NCI-H1436 (cell line): Measurements from ENCODE around the gene GAL.

Experiments
- DNase-seq: peaks from one replicate; lab custom pipeline; 2025; lab: John Stamatoyannopoulos, UW

Gene GAL

DNA sequence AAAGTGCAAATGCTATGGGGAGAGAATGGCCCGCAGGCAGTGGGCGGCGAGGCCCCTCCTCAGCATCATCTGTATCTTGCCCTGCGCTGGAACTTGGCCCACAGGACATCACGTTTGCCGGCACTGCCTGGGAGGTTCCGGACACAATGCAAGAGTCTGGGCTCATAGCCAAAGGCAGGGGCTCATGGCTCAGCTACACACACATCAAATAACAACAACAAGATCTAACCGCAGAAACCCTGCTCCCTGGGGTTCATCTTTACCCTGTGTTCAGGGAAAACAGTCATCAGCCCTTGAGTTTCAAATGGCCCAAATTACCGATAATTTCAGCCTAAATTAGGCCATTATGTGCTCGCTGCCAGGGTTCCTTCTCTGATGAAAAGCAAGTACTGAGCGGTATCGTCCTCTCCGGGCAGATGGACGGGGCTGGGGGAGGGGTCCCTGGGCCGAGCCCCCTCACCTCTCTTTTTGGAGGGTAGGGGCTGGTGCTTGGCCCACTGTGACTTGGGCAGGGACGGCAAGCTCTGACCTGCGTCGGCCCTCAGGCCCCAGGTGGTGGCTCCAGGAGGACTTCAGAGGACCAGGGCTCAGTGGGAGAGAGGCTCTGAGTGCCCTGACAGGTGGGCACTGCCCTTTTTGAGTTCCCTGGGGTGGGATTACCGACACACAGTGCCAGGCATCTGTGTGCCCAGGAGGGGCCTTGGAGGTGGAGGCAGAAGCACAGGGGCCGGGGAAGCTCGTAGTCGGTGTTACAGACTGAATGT is 25.0 kb upstream of the GAL start:
- peak; percentile 95 for DNase-seq

DNA sequence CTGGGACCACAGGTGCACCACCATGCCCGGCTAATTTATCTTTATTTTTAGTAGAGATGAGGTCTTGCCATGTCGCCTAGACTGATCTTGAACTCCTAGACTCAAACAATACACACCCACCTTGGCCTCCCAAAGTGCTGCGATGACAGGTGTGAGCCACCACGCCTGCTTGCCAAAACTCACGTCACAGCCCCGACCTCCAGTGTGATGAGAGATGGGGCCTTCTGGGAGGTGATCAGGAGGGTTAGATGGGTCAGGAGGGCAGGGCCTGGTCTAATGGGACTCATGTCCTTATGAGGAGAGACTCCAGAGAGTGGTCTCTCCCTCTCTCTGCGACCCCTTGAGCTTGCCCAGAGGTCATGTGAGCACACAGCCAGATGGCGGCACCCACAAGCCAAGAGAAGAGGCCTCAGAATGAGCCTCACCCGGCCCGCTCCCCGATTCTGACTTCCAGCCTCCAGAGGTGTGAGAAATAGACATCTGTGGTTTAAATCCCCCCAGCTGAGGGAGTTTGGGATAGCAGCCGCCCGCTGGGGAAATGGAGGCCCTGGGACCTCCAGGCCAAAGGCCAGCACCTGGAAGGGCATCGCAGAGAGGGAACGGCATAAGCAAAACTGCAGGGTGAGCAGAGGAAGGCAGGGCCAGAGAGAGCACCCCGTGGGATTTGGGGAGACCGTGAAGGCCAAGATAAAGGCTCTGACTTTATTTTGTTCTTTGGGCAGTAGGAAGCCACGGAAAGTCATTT is 24.1 kb upstream of the GAL start:
- no peak for DNase-seq

DNA sequence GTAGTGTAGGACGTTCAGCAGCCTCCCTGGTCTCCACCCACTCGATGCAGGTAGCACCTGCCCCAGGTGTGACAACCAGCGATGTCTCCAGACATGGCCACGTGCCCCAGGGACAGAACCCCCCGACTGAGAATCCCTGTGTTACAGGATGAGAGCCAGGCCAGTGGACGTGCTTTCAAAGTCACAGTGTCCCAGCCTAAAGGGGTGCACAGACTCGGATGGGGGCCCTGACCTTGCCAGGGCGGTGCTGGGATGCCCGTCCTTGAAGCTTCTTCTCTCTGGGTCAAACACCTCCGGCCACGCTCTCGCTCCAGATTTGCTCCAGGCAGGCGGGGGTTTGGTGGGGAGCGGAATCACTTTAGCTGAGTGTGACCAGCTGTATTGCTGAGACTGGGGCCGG is 23.3 kb upstream of the GAL start:
- no peak for DNase-seq

DNA sequence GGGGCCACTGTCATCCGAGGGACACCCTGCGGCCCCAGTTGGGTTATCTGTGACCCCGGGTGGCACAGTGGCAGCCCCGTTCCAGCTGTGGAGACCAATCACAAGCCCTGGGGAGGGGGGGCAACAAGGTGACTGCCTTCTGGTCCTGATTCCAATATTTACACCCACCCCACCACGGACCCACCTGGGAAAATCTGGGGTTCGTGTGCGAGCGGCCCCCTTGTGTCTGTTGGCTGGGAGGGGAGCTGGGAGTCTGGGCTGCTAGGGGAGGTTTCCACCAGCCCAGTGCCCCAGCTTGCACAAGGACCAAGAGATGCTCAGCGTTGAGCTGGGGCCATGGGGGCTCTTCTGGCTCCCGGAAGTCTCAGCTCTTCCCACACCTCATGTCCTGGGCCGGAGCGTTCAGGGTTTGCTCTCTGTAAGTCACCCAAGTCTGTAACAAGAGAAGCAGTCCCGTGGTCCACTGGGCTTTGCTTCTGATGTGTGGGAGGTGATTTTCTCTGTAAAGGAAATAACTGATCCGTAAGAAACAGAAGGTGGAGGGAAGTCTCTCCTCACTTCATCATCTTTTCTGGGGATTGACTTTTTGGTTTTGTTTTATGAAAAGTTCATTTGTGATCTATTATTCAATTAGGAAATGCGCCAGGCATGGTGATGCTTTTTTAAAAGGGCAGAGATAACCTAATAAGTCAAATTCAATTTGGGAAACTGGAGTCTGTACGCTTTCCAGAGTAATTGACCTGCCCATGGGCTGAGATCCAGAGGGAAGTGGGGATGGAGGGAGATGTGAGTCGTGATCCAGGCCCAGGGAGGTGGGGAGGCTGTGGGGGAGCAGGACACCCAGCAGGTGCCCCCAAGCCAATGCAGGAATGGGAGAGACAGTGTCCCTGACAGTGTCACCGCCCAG is 22.4 kb upstream of the GAL start:
- no peak for DNase-seq

DNA sequence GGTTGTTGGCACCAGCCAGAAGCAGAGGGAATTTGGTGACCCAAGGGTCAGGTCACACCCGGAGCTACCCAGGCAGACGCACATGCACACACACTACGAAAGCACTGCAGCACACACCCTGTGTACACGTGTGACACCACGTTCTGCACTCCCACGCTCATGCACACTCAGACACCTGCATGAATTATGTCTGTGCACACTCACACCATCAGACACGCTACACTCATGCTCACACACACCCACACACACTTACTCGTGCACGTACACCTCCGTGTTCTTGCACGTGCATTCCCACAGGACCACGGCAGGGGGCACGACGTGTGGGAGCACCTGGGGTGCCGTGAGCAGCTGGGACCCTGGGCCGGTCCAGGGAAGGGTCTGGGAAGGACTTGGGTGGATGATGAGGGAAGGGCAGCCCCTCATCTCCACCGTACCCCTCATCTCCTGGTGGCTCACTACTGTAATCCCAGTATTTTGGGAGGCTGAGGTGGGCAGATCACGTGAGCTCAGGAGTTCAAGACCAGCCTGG is 20.8 kb upstream of the GAL start:
- DNase-seq: no peak

DNA sequence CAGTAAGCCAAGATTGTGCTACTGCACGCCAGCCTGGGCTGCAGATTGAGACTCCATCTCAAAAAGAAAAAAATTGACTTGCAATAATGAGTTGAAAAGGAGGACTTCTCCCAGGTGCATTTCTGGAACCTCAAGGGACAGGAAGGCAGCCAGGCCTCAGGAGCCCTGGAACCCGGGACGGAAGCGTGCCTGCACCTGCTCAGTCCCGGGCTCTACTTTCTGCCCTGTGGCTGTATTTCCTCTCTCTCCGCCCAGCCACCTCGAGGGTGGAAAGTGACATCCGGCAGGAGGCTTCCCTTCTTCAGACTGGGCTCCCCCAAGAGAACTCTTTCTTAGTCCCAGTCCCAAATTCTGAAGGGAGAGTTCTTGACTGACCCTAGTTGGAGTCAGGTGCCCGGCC is 20.2 kb upstream of the GAL start:
- DNase-seq: no peak

DNA sequence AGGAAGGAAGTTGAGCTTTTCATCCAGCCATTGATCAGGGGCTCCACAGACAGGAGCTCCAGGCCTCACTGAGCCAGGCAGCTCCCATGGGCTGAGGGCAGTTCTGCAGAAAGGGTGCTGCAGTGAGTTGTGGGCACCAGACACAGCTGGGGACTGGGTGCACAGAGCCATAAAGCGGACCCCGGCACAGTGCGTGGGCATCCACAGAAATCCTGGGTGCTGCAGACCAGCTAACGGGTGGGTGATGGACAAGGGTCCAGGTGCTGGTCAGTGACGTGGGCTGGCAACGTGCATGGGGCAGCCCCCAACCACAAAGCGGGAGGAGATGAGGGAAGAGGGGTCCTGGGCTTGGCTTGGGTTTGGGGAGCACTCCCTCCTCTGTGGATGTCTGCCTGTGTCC is 19.4 kb upstream of the GAL start:
- no peak for DNase-seq

DNA sequence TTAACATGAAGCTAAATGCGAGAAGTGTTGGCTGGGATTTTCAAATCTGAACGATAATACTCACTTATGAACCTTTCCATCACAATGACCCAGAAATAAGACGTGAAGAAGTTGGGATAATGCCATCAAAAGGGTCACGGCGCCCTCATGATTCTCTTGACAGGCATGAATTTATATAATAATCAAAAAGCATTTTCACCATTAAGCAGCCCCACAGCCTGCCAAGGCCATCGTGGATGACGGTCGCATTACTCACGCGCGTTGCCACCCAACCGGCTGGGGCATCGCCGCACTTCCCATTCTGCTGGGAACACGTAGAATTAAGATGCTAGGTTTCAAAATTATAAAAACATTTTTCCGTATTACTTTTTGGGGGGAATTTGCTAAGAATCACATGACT is 18.9 kb upstream of the GAL start:
- DNase-seq: no peak

DNA sequence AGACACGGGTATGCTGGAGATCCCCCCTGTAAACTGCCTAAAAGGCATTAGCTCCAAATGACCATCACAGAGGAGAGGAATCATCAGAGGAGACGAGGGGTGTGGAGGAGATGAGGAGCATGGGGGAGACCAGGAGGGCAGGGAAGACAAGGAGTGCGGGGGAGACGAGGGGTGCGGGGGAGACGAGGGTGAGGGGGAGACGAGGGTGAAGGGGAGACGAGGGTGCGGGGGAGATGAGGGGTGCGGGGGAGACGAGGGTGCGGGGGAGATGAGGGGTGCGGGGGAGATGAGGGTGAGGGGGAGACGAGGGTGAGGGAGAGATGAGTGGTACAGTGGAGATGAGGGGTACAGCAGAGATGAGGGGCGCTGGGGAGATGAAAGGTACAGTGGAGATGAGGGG is 17.5 kb upstream of the GAL start:
- DNase-seq: no peak

DNA sequence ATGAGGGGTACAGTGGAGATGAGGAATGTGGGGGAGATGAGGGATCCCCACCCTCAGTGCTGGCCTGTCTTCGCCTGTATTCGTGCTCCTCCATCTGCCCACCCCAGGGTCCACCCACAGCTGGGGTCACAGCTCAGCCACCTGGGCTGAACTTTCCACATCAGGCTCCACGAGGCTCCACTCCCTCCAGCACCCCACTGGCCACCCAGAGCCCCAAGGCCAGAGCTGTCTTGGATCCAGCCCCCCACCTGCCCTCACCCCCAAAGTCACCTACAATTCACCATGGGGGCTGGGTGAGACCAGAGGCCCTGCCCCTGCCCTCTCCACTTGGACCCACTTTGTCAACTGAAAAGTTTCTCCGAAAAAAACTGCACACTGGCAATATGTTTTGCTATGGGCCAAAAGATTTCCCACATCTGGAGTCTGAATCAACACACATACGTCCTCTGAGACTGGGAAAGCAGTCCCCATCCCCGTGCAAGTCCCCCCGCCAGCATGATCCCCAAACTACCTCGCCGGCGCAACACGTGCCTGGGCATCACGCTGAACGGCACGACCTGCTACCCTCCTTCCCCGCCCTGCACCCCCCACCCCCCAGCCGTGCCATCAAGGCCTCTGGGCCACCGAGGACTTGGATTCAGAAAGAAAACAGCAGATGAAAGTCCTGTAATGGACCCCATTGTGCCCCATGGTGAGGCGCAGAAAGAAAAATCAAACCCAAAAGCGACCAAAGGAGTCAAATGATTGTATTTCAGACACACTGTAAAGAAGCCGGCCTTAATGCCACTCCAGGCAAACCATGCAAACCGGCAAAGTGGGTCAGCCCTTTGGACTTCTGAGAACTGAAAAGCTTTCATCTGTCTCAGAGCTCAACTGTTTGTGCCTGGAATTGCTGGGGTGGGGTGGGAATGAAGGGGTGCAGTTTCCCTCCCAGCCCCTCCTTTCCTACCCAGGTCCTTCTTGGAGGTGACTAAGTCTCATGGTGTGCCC is 16.5 kb upstream of the GAL start:
- no peak for DNase-seq

DNA sequence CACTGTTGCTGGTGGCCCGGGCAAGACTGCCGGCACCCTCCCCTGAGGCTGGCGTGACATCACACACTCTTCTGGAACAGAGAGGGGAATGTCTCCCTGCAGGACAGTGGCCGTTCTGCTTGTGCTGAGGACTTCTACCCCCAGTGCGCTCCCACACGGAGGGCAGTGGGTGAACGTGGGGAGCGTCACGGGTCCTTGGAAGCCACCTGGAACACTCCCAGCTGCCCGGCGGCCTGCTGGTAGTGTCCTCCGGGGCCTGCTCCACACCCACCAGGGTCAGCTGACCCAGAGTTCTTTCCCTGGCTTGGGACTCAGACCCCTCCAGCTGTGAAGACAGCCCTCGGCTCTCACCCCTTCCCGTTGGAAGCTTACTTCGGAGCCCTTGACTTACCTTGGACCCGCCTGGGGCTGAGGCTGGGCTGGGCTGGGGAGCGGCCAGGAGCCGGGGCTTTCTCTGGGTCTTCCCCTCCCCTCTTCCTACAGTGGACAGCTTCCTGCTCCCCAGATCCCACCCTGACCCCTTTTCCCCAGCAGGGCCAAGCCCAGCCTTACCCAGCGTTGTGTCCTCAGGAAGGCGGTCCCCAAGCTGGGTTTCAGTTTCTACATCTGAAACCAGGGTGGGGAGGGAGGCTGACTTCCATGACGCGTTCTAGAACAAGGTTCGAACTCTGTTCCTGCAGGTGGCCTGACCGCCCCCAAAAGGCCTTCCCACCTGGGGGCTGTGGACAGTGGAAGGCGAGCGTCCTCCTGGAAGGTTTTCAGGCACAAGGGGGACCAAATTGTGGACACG is 14.8 kb upstream of the GAL start:
- DNase-seq: no peak

DNA sequence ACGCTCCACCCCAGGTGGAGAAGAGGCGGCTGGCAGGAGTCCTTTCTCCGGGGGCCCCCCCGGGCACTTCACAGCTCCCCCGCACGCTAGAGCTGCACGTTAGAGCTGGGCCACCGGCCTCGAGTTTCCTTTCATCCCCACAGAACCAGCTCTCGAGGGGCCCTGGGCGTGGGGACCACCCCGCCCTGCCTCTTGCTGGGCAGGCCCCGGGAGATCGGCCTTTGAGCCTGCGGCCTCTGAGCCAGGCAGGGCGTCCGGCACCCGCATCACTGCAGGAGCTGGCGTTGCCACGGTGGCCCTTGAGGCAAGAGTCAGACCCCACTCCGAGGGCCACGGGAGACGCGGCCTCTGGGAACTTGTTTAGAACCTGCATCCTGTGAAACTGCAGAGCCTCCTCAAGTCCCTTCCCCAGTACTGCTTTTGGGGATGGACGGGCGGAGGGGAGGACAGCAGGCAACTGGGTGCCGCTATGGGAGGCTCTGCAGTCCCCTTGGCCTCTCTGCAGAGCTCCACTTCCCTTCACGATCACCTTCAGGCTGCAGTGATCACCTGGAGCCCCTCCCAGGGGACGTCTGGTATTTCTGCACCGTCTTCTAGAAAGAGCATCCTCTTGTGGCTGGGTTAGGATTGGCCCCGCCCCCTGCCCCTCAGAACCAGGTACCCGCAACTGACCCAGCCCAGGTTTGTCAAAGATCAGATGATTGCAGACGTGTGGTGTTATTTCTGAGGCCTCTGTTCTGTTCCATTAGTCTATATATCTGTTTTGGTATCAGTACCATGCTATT is 13.9 kb upstream of the GAL start:
- DNase-seq: no peak

DNA sequence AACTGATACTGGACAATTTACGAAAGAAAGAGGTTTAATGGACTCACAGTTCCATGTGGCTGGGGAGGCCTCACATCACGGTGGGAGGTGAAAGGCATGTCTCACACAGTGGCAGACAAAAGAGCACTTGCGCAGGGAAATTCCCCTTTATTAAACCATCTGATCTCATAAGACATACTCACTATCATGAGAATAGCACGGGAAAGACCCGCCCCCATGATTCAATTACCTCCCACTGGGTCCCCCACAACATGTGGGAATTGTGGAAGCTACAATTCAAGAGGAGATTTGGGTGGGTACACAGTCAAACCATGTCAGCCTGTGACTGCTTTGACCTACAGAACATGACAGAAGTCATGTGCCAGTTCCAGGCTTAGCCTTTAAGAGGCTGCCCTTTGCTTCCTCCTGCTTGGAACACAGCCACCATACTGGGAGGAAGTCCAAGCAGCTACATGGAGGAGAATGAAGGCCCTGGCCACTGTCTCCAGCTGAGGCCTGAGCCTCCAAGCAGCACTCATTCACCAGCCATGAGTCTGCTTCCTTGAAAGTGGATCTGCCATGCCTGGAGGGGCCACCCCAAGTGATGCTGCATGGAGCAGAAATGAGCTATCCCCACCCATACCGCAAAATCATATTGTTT is 10.9 kb upstream of the GAL start:
- no peak for DNase-seq

DNA sequence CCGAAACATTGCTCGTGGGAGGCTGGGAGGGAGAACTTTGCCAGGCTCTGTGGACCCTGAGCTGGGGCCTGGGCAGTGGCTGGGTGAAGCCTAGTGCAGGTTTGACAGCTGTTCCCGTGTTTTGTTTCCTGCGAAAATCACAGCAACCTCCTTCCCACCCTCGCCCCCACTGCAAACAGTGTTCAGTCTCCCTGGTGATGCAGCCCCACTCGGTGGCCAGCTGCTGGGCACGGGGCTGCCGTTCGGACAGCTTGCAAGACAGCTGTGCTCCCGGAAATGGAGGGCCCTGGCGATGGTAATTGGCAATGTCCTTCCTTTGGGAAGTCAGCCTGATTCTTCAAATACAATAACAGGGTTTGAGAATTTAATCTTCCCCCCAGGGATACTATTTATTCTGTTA is 10.4 kb upstream of the GAL start:
- DNase-seq: no peak

DNA sequence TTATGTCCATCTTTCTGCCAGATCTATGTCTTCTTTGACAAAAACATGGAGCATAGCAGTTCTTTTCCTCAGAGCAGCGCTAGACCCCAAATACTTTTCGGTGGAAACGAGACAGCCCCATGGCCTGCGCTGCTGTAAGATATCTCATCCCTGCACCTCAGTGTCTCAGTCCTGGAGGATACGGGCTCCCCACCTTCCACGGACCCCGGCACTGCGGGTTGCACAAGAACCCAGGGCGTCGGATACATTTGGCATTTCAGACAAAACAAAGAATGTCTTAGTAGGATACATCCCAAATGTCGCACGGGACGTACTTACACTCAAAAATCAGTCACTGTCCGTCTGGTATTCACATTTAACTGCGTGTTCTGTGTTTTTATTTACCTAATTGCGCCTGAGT is 9.9 kb upstream of the GAL start:
- no peak for DNase-seq

DNA sequence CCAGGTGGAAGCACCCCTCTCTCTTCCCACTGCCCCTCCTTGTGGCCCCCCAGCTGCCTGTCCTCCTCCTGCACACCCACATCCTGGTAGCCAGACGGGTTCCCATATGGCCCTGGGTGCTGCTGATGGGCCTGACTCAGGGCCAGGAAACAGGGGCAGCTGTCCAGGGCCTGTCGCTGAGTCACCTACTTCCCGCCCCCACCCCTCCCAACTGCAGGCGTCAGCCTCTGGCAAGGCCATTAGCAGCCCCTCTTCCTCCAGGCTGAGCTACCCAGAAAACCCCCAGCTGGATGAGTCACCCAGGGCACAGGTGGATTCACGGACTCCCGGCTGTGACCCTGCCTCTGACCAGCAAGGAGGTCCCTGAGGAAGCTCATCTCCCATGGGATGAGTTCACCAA is 6.9 kb upstream of the GAL start:
- no peak for DNase-seq

DNA sequence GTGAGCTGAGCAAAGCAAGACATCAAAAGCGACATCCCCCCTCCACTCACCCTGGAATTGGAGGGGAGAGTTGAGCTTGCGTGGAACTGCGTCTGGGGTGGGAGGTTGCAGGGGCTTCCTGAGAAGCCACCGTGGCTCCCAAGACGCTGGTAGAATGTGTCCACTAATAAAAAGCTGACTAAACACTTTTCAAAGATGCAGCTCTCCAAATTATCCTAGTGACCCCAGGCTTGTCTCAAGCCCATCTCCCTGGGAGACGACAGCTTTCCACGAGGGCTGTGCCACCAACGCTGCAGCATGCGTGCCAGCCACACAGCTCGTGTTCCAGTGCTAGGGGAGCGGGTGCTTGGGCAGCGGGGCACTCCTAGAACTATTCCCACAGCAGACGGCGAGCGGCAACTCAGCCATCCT is 6.3 kb upstream of the GAL start:
- DNase-seq: no peak

DNA sequence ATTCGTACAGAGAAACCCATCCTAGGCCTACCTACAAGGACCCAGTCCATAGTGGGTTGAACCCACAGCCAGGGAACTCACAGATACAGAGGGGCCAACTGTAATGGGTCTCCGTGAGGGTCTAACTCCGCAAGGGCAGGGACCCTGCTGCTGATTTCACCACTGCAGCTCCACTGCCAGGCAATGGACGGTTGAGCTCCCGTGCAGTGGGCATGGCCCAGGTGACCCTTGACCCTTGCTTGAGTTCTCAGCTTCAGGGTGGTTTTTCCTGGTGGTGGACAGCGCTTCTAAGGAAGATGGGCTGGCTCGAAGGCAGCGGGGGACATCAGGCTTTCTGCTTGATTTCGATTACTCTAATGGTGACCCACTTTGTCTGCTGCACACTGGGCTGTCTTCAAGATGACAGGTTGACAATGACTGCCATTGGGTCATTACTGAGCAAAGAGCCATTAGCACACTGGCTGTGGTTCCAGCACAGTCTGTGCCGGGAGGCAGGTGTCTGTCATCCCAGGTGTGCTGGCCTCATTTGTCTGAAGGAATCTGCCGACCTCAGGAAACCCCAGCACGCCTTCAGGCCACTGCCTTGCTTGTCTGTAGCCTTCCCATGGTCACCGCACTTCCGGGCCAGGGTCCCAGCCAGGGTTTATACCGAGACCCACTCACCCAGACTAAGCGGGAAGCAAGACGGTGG is 3.7 kb upstream of the GAL start:
- no peak for DNase-seq
